Cardiac fibroblast (primary cell): ENCODE results near the gene FAM50B.

Experiments used
- DNase-seq, 2 donors: peaks; one replicate each; pipeline versions ENCODE4 v3.0.0 to v3.0.0-alpha.2; 2010; ENCODE audit warnings: low read depth in 2 of 2
- H3K4me3 ChIP-seq, 2 donors: replicated peaks in 1 of 2; 1 replicate in 1 of 2; 2 replicates in 1 of 2; pipeline ENCODE4 v1.5.1; 2011; ENCODE audit warnings: low read depth in 2 of 2, low read length in 2 of 2, mild to moderate bottlenecking in 2 of 2, moderate library complexity in 1 of 2
- CTCF ChIP-seq: IDR thresholded peaks from one replicate; pipeline ENCODE4 v1.5.1; 2011; ENCODE audit warnings: low read depth, mild to moderate bottlenecking, low read length, inconsistent platforms

FAM50B gene

DNA sequence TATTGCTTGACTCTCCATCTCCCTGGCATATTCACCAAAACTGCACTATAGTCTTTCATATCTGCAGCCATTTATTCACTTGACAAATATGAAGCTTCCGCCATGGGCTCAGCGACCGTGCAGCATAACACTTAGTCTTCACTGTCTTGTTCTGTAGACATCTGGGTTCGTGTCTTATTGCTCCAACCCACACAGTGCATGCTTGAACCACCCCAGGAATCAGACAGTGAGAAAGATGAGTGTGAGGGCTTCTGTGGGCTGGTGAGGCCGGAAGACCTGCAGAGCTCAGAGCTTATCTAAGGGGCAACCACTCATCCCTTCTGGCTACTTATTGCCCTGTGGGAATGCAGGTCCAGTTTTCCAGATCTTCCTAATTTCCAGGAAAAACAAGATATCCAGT is 19.9 kb upstream of the FAM50B start:
- no peak overlapping the region for H3K4me3 ChIP-seq
- DNase-seq: no peak
- no peak for TF ChIP-seq CTCF

GRCh38 chr6:3830806-3831205 is 18.4 kb upstream of the FAM50B start:
- no peak for DNase-seq

DNA sequence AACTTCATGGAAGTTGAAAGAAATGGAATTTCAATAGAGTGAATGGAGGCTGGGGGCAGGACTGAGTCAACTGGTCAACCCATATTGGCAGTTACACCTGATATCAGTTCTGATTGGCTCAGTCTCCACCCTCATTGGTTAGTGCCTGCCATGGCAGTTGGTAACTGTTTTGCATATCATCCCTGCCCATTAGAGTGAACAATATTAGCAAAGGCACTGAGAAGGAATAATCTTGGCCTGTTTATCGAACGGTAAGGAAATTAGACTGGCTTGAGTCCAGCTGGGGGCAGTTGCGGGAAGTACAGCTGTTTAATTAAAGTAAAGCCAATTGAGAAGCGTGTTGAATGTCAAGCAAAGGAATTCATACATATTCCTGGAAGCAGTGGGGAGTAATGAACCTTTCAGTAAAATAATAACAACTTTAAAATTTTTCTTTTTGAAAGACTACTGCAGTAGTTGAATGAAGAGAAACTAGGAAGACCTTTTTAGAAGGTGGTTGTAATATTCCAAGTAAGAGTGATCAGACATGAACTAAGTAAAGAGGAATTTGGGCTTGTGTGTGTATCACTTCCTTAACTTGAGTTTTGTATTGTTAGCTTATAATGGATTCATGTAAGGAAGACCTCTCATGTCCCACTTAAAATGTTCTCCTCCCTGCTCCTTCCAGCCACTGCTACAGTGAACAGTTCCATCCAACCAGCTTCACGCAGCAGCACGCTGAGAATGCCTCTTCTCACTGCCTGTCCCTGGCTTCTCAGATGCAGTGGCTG is 17.2 kb upstream of the FAM50B start:
- peak in 1 of 2 donors; percentile 51 for DNase-seq

More at GRCh38 chr6:3830806-3831205, 18.4 kb upstream of the FAM50B start:
- no peak overlapping the region for H3K4me3 ChIP-seq
- TF ChIP-seq CTCF: no peak

GRCh38 chr6:3835055-3835731 is 14.0 kb upstream of the FAM50B start:
- TF ChIP-seq CTCF: no peak
- no peak overlapping the region for H3K4me3 ChIP-seq
- DNase-seq: peak; percentile 34 to 76

More for the DNA sequence above, 17.2 kb upstream of the FAM50B start:
- H3K4me3 ChIP-seq: no peak overlapping the region
- TF ChIP-seq CTCF: no peak

- DNase-seq: no peak
- no peak for TF ChIP-seq CTCF
- no peak overlapping the region for H3K4me3 ChIP-seq
Measured at GRCh38 chr6:3835785-3836184, 13.4 kb upstream of the FAM50B start.

GRCh38 chr6:3836566-3836965 is 12.6 kb upstream of the FAM50B start:
- no peak for TF ChIP-seq CTCF
- DNase-seq: no peak
- H3K4me3 ChIP-seq: no peak overlapping the region
